Neural progenitor cell (in vitro differentiated cells): ENCODE data around the gene UBE2G2. TPM values are rescaled to one million over a fixed set of nuclear protein-coding genes. Genes with fewer than 3 reads are reported as not detected.

ENCODE experiments used
- DNase-seq: peaks from one replicate; pipeline ENCODE4 v3.0.0-alpha.2; 2016; ENCODE audit warnings: low spot score
- H2AFZ ChIP-seq: fragments of 200-600 bp; sonication (generic); replicated peaks from 2 replicates; pipeline ENCODE4 v1.6.1; 2016; ENCODE audit warnings: antibody characterized with exemption
- H3F3A ChIP-seq: fragments of 200-600 bp; sonication (generic); 2 replicates; pipeline ENCODE4 v1.6.1; 2016; ENCODE audit warnings: antibody characterized with exemption, low read depth
- H3K27ac ChIP-seq: fragments of 200-600 bp; sonication (generic); 2 replicates; pipeline ENCODE4 v1.5.1; 2016; ENCODE audit warnings: mild to moderate bottlenecking
- H3K27me3 ChIP-seq: fragments of 200-600 bp; sonication (generic); 2 replicates; pipeline ENCODE4 v1.6.1; 2016; ENCODE audit warnings: mild to moderate bottlenecking, moderate library complexity
- H3K36me3 ChIP-seq: fragments of 200-600 bp; sonication (generic); 2 replicates; pipeline ENCODE4 v1.5.1; 2016
- H3K4me1 ChIP-seq: fragments of 200-600 bp; sonication (generic); 2 replicates; pipeline ENCODE4 v1.6.1; 2016; ENCODE audit warnings: mixed run types
- H3K4me2 ChIP-seq: fragments of 200-600 bp; sonication (generic); 2 replicates; pipeline ENCODE4 v1.6.1; 2016
- H3K4me3 ChIP-seq: fragments of 200-600 bp; sonication (generic); 2 replicates; pipeline ENCODE4 v1.5.1; 2016
- H3K79me2 ChIP-seq: fragments of 200-600 bp; sonication (generic); 2 replicates; pipeline ENCODE4 v1.6.1; 2016; ENCODE audit warnings: low read depth
- H3K9ac ChIP-seq: fragments of 200-600 bp; sonication (generic); 2 replicates; pipeline ENCODE4 v1.6.1; 2016
- H3K9me3 ChIP-seq: fragments of 200-600 bp; sonication (generic); 2 replicates; pipeline ENCODE4 v1.5.1; 2016; ENCODE audit warnings: low read depth
- H4K20me1 ChIP-seq: fragments of 200-600 bp; sonication (generic); 2 replicates; pipeline ENCODE4 v1.6.1; 2016; ENCODE audit warnings: low read depth
- H3K27ac Mint-ChIP-seq: 3 replicates; pipeline ENCODE4 v1.8.0; 2021; ENCODE audit warnings: mixed read lengths
- H3K27me3 Mint-ChIP-seq: 2 replicates; pipeline ENCODE4 v1.8.0; 2022; ENCODE audit warnings: low read depth, mild to moderate bottlenecking, inconsistent platforms, moderate library complexity, mixed read lengths; ENCODE audit not compliant: insufficient read depth
- H3K36me3 Mint-ChIP-seq: 3 replicates; pipeline ENCODE4 v1.8.0; 2021; ENCODE audit warnings: mixed read lengths
- H3K4me1 Mint-ChIP-seq: 3 replicates; pipeline ENCODE4 v1.8.0; 2021; ENCODE audit warnings: mixed read lengths
- H3K4me3 Mint-ChIP-seq: 3 replicates; pipeline ENCODE4 v1.8.0; 2021; ENCODE audit warnings: mild to moderate bottlenecking, moderate library complexity, mixed read lengths
- H3K9me3 Mint-ChIP-seq: 3 replicates; pipeline ENCODE4 v1.8.0; 2020; ENCODE audit warnings: mixed read lengths
- CTCF ChIP-seq: fragments of 200-600 bp; sonication (generic); IDR thresholded peaks from 2 replicates; pipeline ENCODE4 v1.5.1; 2017; ENCODE audit warnings: antibody characterized with exemption, mild to moderate bottlenecking
- EZH2 ChIP-seq: fragments of 200-600 bp; sonication (generic); IDR thresholded peaks from 2 replicates; pipeline ENCODE4 v1.6.1; 2017; ENCODE audit warnings: antibody characterized with exemption, mild to moderate bottlenecking, moderate library complexity
- EZH2phosphoT487 ChIP-seq: fragments of 200-600 bp; sonication (generic); IDR thresholded peaks from 2 replicates; pipeline ENCODE4 v1.6.1; 2017; ENCODE audit warnings: antibody characterized with exemption
- total RNA-seq: library from RNA; depleted of rRNA; stranded (reverse); fragments of >200 nt; gene quantifications from 2 replicates; pipeline ENCODE4 v1.2.3, GENCODE V29; 2015; ENCODE audit warnings: low replicate concordance

UBE2G2 gene
- total RNA-seq, 1 donor from 2014 or later, result 83.1 TPM

DNA sequence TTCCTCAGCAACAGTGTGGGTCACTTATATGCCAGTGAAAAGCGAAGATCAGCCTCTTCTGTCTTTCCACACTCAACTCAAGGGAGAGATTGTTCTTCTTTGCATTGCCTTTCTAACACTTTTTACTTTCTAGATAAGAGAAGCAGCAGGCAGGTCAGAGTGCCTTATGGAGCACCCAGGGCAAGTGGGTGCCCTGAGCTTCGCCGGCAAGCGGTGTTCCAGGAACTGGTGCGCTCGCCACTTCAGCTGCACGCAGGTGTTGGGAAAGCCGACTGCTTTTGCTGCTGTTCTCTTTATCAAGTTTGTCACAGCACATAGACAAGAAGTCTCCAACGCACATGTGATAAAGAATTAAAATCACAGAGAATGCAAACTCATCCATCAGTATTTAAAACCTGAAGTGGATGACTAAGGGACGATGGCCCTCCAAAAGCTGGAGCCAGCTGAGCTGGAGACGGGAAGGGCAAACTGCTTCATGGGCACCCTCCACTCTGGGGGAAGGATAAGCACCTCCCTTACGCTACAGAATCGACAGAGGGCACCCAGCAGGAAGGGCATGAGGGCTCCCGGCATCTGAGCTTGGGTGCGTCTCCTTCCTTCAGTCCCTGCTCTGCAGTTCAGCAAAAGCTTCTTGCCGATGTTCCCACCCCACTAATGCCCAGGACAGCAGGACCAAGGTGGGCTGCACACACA lies 20.7 kb downstream of the UBE2G2 start:
- H3K4me3 Mint-ChIP-seq, result no peak overlapping the region

GRCh38 chr21:44780137-44780502 lies 21.5 kb downstream of the UBE2G2 start:
- Histone ChIP-seq H3F3A (no peaks in the 10 kb centered on the region), H3K9me3 (no peaks in the 10 kb centered on the region), H3K27ac (no peak overlapping the region), H3K36me3 (peaks cover 10% of the 10 kb centered on the region), H4K20me1 (peaks cover 9% of the 10 kb centered on the region), H3K4me3 (no peak overlapping the region), H2AFZ (no peak overlapping the region), H3K9ac (no peak overlapping the region), H3K4me2 (no peak overlapping the region), H3K4me1 (no peaks in the 10 kb centered on the region), H3K27me3 (no peaks in the 10 kb centered on the region), H3K79me2 (peaks cover 65% of the 10 kb centered on the region)
- peaks cover 2% of the 10 kb centered on the region for H3K27me3 Mint-ChIP-seq
- no peaks in the 10 kb centered on the region for H3K4me1 Mint-ChIP-seq
- H3K9me3 Mint-ChIP-seq, result no peaks in the 10 kb centered on the region
- no peak overlapping the region for H3K4me3 Mint-ChIP-seq
- H3K36me3 Mint-ChIP-seq, result peaks cover 28% of the 10 kb centered on the region
- TF ChIP-seq EZH2 (no peak), CTCF (no peak), EZH2phosphoT487 (no peak)
- H3K27ac Mint-ChIP-seq, result no peak overlapping the region
- no peak for DNase-seq

More for the DNA sequence above, 20.7 kb downstream of the UBE2G2 start:
- Histone ChIP-seq H3K9me3 (no peaks in the 10 kb centered on the region), H3K9ac (no peak overlapping the region), H3K4me1 (no peaks in the 10 kb centered on the region), H3K27ac (no peak overlapping the region), H2AFZ (no peak overlapping the region), H4K20me1 (peaks cover 9% of the 10 kb centered on the region), H3K27me3 (no peaks in the 10 kb centered on the region), H3F3A (no peaks in the 10 kb centered on the region), H3K4me3 (no peak overlapping the region), H3K4me2 (no peak overlapping the region), H3K79me2 (peaks cover 73% of the 10 kb centered on the region), H3K36me3 (peaks cover 4% of the 10 kb centered on the region)
- H3K36me3 Mint-ChIP-seq, result peaks cover 28% of the 10 kb centered on the region
- H3K9me3 Mint-ChIP-seq, result no peaks in the 10 kb centered on the region
- TF ChIP-seq EZH2phosphoT487 (no peak), CTCF (no peak)
- no peak for DNase-seq
- no peak overlapping the region for H3K27ac Mint-ChIP-seq
- H3K4me1 Mint-ChIP-seq, result no peaks in the 10 kb centered on the region
- peaks cover 2% of the 10 kb centered on the region for H3K27me3 Mint-ChIP-seq

GRCh38 chr21:44779417-44780136 lies 22.0 kb downstream of the UBE2G2 start:
- H3K27ac Mint-ChIP-seq, result no peak overlapping the region

More at GRCh38 chr21:44779417-44780136, 22.0 kb downstream of the UBE2G2 start:
- Histone ChIP-seq H3K36me3 (peaks cover 10% of the 10 kb centered on the region), H3K4me3 (no peak overlapping the region), H3K4me2 (no peak overlapping the region), H3K4me1 (no peaks in the 10 kb centered on the region), H3K27ac (no peak overlapping the region), H3K79me2 (peaks cover 60% of the 10 kb centered on the region), H3K9ac (no peak overlapping the region), H4K20me1 (peaks cover 9% of the 10 kb centered on the region), H3K27me3 (no peaks in the 10 kb centered on the region), H2AFZ (no peak overlapping the region), H3F3A (no peaks in the 10 kb centered on the region), H3K9me3 (no peaks in the 10 kb centered on the region)
- no peak for DNase-seq
- Mint-ChIP-seq H3K4me3 (no peak overlapping the region), H3K4me1 (peaks cover 1% of the 10 kb centered on the region), H3K36me3 (peaks cover 34% of the 10 kb centered on the region), H3K9me3 (no peaks in the 10 kb centered on the region), H3K27me3 (peaks cover 2% of the 10 kb centered on the region)
- TF ChIP-seq CTCF (no peak), EZH2phosphoT487 (no peak), EZH2 (no peak)
